ENCODE data around the gene KISS1. TPM values are rescaled to one million over a fixed set of nuclear protein-coding genes. Genes with fewer than 3 reads are reported as not detected.

The KISS1 gene, protein sequence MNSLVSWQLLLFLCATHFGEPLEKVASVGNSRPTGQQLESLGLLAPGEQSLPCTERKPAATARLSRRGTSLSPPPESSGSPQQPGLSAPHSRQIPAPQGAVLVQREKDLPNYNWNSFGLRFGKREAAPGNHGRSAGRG
- 0.24 to 0.97 TPM (median 0.43 TPM) in 5 replicates for total RNA-seq (2022; extraction: Qiagen RNA extraction)

GRCh38 chr1:204196068-204196795 is at the start of gene KISS1:
KISS1 (minus strand) TSS chr1:204196491; CDS start chr1:204192876, 3,615 bp downstream.

DNA sequence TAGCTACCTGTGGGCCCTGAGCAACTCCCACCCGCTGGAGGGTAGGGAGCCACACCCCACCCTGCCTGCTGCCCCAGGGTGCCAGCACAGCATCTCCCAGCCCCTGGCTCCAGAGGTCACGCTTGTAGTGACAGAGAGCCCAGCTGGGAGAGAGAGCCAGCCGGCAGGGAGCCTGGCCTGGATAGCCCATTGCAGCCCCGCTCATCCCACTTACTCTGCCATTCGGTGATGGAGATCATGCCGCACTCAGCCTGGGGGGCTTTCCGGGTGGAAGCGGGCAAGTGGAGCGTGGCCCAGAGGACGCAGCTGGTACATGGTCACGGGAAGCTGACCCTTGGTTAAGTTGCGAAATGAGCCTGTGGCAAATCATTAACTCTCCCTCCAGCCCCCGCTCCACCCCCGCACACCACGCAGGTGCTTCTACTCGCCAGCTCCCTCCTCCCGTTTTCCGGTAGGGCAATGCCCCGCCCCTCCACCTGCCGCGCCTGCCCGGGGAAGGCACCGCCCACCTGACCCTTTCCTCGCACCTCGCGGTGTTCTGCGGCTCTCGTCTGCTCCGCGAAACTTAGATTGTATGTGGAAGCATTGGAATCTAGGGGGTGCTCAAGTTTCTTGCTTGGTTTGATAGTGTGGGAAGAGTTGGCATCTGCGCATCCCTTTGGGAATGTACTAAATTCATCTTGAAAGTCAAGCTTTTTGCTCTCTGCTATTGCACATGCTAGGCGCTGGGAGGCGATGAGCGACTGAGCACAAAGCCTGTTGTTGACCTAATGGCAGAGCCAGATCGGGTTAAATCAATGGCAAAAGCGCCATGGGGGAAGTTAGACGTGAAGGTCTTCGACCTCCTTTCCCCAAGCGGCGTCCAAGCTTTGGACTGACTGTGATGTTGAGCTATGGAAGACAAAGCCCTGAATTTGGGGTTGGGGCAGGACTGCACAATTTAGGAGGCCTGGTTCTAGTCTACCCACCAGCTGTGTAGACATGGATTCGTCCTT is 17.7 kb upstream of the KISS1 start, which contains the start of gene GOLT1A:
TSS of gene GOLT1A (minus strand) at position 321 of the 995 bp plus-strand sequence. CDS start at position 239, 82 bp downstream.

GRCh38 chr1:204166219-204166618 is 30.1 kb downstream of the KISS1 start, which contains the start of gene REN:
REN (minus strand) TSS chr1:204166337; CDS start chr1:204166293, 44 bp downstream.

GRCh38 chr1:204151552-204152309 is 44.6 kb downstream of the KISS1 start, which contains the start of gene ETNK2:
ETNK2 (minus strand) TSS chr1:204152044; CDS start chr1:204151852, 192 bp downstream.

Other genes starting within 250 kb of the KISS1 start
- 18.7 to 22.9 TPM (median 20.9 TPM) in 5 replicates for gene SOX13, start 123.4 kb downstream of the KISS1 start, total RNA-seq (2022; extraction: Qiagen RNA extraction)
- 14.9 to 18.5 TPM (median 15.9 TPM) in 5 replicates for gene ETNK2, start 44.4 kb downstream of the KISS1 start, total RNA-seq (2022; extraction: Qiagen RNA extraction)
- 0.07 to 0.09 TPM in 2 of 5 replicates, not detected in the others for gene REN, start 30.2 kb downstream of the KISS1 start, total RNA-seq (2022; extraction: Qiagen RNA extraction)
- 3.2 to 6.6 TPM (median 4.6 TPM) in 5 replicates for gene GOLT1A, start 17.5 kb upstream of the KISS1 start, total RNA-seq (2022; extraction: Qiagen RNA extraction)
- 26.4 to 36.3 TPM (median 33.2 TPM) in 5 replicates for gene PLEKHA6, start 163.4 kb upstream of the KISS1 start, total RNA-seq (2022; extraction: Qiagen RNA extraction)
- 25.9 to 41.1 TPM (median 27.6 TPM) in 5 replicates for gene PPP1R15B, start 215.3 kb upstream of the KISS1 start, total RNA-seq (2022; extraction: Qiagen RNA extraction)